Liver (tissue), 9 donors: ENCODE data around the gene TNS3. TPM values are rescaled to one million over a fixed set of nuclear protein-coding genes. Genes with fewer than 3 reads are reported as not detected.

Experiments
- DNase-seq: peaks from one replicate; pipeline ENCODE4 v3.0.0-alpha.2; 2017; ENCODE audit warnings: low spot score
- H3K27ac ChIP-seq, 2 donors: one replicate each; pipeline ENCODE4 v1.7.0; 2013; ENCODE audit warnings: inconsistent platforms in 2 of 2, low read length in 2 of 2, control low read depth in 1 of 2, low read depth in 1 of 2, mild to moderate bottlenecking in 1 of 2
- H3K27me3 ChIP-seq, 4 donors: one replicate each; pipeline versions ENCODE4 v1.6.1 to v1.7.0; 2013; ENCODE audit warnings: low read length in 3 of 4, inconsistent platforms in 1 of 4, mild to moderate bottlenecking in 1 of 4, moderate library complexity in 1 of 4; ENCODE audit not compliant: control insufficient read depth in 4 of 4, insufficient read depth in 4 of 4
- H3K36me3 ChIP-seq, 4 donors: one replicate each; pipeline versions ENCODE4 v1.6.1 to v1.7.0; 2013; ENCODE audit warnings: low read length in 3 of 4, mild to moderate bottlenecking in 3 of 4, low read depth in 1 of 4, moderate library complexity in 1 of 4; ENCODE audit not compliant: control insufficient read depth in 4 of 4, insufficient read depth in 3 of 4
- H3K4me1 ChIP-seq, 4 donors: one replicate each; pipeline versions ENCODE4 v1.6.1 to v1.7.0; 2013; ENCODE audit warnings: low read length in 3 of 4, mild to moderate bottlenecking in 3 of 4, moderate library complexity in 1 of 4; ENCODE audit not compliant: control insufficient read depth in 4 of 4, insufficient read depth in 4 of 4
- H3K4me3 ChIP-seq, 3 donors: one replicate each; pipeline versions ENCODE4 v1.6.1 to v1.7.0; 2013; ENCODE audit warnings: low read length in 3 of 3, control low read depth in 1 of 3, low read depth in 1 of 3, mild to moderate bottlenecking in 1 of 3
- H3K9ac ChIP-seq, 2 donors: one replicate each; pipeline ENCODE4 v1.7.0; 2013; ENCODE audit warnings: low read length in 2 of 2, mild to moderate bottlenecking in 2 of 2, moderate library complexity in 2 of 2, control low read depth in 1 of 2, low read depth in 1 of 2
- H3K9me3 ChIP-seq, 4 donors: one replicate each; pipeline versions ENCODE4 v1.6.1 to v1.7.0; 2013; ENCODE audit warnings: low read length in 3 of 4; ENCODE audit not compliant: control insufficient read depth in 4 of 4
- ATF3 ChIP-seq: IDR thresholded peaks from 2 replicates; pipeline ENCODE4 v1.6.1; 2016; ENCODE audit warnings: antibody characterized with exemption
- CTCF ChIP-seq: fragments of 150-350 bp; IDR thresholded peaks from 2 replicates; pipeline ENCODE4 v1.5.1; 2017; ENCODE audit warnings: improper control_type of control experiment, low read depth, low read length; ENCODE audit not compliant: missing input control
- EGR1 ChIP-seq, 2 donors: IDR thresholded peaks; 2 replicates each; pipeline ENCODE4 v1.6.1; 2016 to 2018; ENCODE audit warnings: antibody characterized with exemption in 2 of 2, low read depth in 2 of 2
- GABPA ChIP-seq, 2 donors: IDR thresholded peaks in 1 of 2; conservative IDR thresholded peaks in 1 of 2; 2 replicates each; pipeline ENCODE4 v1.6.1; 2016; ENCODE audit warnings: antibody characterized with exemption in 2 of 2, mild to moderate bottlenecking in 1 of 2, moderate library complexity in 1 of 2
- HNF4G ChIP-seq: IDR thresholded peaks from 2 replicates; pipeline ENCODE4 v1.6.1; 2016; ENCODE audit warnings: antibody characterized with exemption
- NR2F2 ChIP-seq: IDR thresholded peaks from 2 replicates; pipeline ENCODE4 v1.6.1; 2016; ENCODE audit warnings: antibody characterized with exemption
- RAD21 ChIP-seq, 2 donors: IDR thresholded peaks; 2 replicates each; pipeline ENCODE4 v1.6.1; 2016; ENCODE audit warnings: antibody characterized with exemption in 2 of 2, mild to moderate bottlenecking in 2 of 2
- REST ChIP-seq: IDR thresholded peaks from 2 replicates; pipeline ENCODE4 v1.6.1; 2016; ENCODE audit warnings: antibody characterized with exemption, mild to moderate bottlenecking
- YY1 ChIP-seq: IDR thresholded peaks from 2 replicates; pipeline ENCODE4 v1.6.1; 2016; ENCODE audit warnings: antibody characterized with exemption, mild to moderate bottlenecking
- WGBS: extraction: QIAGEN DNeasy Blood & Tissue Kit; methylation state at CpG from one replicate; pipeline ENCODE4 v1.1.7; 2013; 5-methylcytosine and 5-hydroxymethylcytosine counted together
- polyA plus RNA-seq, 2 donors: library from polyadenylated mRNA; stranded (reverse) in 1 of 2; unstranded in 1 of 2; fragments of 200-250 nt in 1 of 2; fragments of >200 nt in 1 of 2; fragmentation: Nextera tagmentation in 1 of 2; extraction: Ambion mirVana in 1 of 2; gene quantifications; one replicate each; pipeline versions ENCODE4 v1.2.1 to v1.2.3, GENCODE V29; 2013 to 2015
- total RNA-seq, 2 donors: library from RNA; depleted of rRNA; stranded (reverse); fragments of >200 nt; gene quantifications; one replicate each; pipeline ENCODE4 v1.2.3, GENCODE V29; 2014
- TF ChIP-seq, protein P1 (sequence below): IDR thresholded peaks from 2 replicates; pipeline ENCODE4 v1.6.1; 2016; ENCODE audit warnings: antibody characterized with exemption
- donor health status: healthy.
- donor health status: healthy.
- donor health status: healthy.
- donor health status: healthy.
- donor health status: healthy.

TNS3 gene
- total and polyA plus RNA-seq, 4 donors: 16.8 to 100 (median 29.5) TPM

DNA sequence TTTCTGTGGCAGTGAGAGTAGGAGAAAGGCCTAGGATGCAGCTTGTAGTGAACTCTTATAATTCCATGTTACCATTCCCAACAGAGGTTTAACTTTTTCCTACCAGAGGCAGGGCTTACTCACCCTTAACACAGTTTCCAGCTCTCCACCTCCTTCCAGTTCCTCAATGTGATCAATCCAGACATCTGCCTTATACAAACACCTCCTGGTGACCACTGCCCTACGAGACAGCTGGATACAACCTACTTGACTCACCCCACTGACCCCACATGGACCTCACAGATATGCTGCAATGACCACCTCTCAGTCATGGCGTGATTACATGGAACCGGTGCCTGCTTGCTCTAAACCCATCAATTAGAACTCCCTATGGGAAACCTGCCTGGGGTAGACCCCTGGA, 326.5 kb downstream of the TNS3 start:
- no peak for DNase-seq
- 90% methylated on average over 3 of the region's 3 CpGs for WGBS
- H3K9me3 ChIP-seq: no peaks in the 10 kb centered on the region

More for the DNA sequence above, 326.5 kb downstream of the TNS3 start:
- H3K9ac ChIP-seq: no peak overlapping the region
- peaks cover 0 to 12% (median 9%) of the 10 kb centered on the region in 4 donors for H3K4me1 ChIP-seq
- H3K36me3 ChIP-seq: no peaks in the 10 kb centered on the region
- H3K27me3 ChIP-seq: no peaks in the 10 kb centered on the region
- TF ChIP-seq RAD21 (IDR thresholded peaks at IDR 0.05) (no peak), HNF4G (no peak), REST (no peak), NR2F2 (no peak), YY1 (no peak), EGR1 (IDR thresholded peaks at IDR 0.05; ENCODE audit: low read depth in 2 of 2) (no peak), CTCF (no peak), ATF3 (no peak), GABPA (IDR thresholded peaks at IDR 0.05 in 1 of 2, conservative IDR thresholded peaks at IDR 0.05 in 1 of 2) (no peak)
- TF ChIP-seq, protein P1, sequence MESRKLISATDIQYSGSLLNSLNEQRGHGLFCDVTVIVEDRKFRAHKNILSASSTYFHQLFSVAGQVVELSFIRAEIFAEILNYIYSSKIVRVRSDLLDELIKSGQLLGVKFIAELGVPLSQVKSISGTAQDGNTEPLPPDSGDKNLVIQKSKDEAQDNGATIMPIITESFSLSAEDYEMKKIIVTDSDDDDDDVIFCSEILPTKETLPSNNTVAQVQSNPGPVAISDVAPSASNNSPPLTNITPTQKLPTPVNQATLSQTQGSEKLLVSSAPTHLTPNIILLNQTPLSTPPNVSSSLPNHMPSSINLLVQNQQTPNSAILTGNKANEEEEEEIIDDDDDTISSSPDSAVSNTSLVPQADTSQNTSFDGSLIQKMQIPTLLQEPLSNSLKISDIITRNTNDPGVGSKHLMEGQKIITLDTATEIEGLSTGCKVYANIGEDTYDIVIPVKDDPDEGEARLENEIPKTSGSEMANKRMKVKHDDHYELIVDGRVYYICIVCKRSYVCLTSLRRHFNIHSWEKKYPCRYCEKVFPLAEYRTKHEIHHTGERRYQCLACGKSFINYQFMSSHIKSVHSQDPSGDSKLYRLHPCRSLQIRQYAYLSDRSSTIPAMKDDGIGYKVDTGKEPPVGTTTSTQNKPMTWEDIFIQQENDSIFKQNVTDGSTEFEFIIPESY: no peak
- H3K4me3 ChIP-seq: no peak overlapping the region
- H3K27ac ChIP-seq: no peak overlapping the region
